Activated naive CD4-positive, alpha-beta T cell (primary cell): ENCODE results near the gene C3orf52.

Experiments
- DNase-seq, 4 experiments: peaks; one replicate each; lab custom pipeline; 2025; lab: John Stamatoyannopoulos, UW

The C3orf52 gene

GRCh38 chr3:112086875-112087524 lies 811 bp downstream of the C3orf52 start:
- DNase-seq, result no peak

- DNase-seq, result no peak
Observed at GRCh38 chr3:112087746-112088145, 1.6 kb downstream of the C3orf52 start.

GRCh38 chr3:112088944-112089343 lies 2.8 kb downstream of the C3orf52 start:
- no peak for DNase-seq

DNA sequence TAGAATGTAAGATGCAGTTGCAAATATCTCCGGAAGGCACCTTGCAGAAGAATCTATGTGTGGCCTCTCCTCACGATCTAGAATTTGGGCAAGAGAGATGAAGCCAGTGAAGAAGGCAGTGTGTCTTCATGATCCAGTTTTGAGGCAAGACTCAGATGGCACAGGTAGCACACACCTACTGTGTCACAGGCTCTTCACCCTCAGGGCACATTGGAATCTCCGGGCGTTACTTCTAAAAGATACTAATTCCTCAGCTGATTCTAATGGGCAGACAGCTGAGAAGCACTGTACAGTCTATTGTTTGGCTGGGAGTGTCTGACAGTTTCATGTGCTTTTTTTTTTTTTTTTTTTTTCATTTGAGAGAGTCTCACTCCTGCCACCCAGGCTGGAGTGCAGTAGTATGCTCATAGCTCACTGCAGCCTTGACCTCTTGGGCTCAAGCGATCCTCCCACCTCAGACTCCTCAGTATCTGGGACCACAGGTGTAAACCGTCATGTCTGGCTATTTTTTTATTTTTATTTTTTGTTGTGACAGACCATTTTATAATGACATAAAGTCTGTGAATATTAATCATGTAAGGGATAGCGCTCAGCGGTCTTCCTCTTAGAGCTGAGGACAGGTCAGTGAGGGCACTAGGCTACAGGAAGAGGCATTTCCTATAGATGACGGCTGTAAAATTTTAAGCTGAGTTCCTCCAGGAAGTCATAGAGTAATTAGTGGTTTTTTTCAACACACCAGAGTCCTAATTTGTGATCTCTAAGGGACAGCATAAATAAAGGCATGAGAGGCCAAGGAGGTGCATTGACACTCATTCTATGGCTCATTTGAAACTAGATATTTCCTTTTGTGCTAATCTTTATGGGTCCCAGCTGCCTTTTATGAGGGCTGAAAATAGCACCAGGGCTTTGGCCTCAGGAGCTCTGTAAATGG lies 4.0 kb downstream of the C3orf52 start:
- DNase-seq, result no peak

GRCh38 chr3:112090887-112091586 lies 4.8 kb downstream of the C3orf52 start:
- no peak for DNase-seq

- DNase-seq, result no peak
Observed at GRCh38 chr3:112092496-112093179, 6.4 kb downstream of the C3orf52 start.

GRCh38 chr3:112093180-112093522 lies 7.0 kb downstream of the C3orf52 start:
- no peak for DNase-seq

DNA sequence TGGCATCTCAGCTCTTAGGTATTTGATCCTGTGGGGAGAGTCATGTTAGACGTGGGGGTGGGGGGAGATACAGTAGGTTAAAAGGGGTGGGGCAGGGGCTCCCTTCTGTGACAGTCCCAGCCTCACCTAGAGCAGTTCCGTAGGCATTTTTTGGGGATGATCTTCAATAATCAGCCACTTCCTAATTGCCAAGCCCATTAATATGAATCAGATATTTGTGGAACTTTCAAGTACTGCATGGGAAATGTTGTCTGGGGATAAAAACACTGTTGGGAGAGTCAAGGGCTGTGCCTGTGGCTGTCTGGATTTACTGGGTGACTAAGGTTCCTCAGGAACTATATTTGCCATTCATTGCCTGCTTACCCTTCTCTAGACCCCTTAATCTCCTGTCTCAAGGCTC lies 9.5 kb downstream of the C3orf52 start:
- no peak for DNase-seq

GRCh38 chr3:112096176-112096575 lies 10.0 kb downstream of the C3orf52 start:
- DNase-seq, result no peak

- no peak for DNase-seq
Observed at GRCh38 chr3:112097378-112097777, 11.2 kb downstream of the C3orf52 start.

DNA sequence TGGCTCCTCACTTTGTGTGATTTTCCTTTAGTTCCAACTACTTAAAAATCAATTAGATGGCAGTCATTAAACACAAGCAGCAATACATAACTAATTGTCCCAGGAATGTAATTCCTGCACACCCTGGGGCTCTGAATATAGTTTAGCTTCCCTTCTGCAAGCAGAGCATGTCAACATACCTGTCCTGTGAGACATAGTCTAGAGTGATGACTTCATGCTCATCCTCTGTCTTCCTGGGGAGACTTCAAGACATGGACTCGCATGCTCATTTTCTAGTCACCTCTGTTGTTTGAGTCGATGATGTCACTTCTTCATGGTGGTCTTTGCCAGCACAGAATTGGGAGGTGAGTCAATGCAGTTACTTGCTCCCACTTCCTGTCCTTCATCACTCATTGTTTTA lies 15.7 kb downstream of the C3orf52 start:
- no peak for DNase-seq

DNA sequence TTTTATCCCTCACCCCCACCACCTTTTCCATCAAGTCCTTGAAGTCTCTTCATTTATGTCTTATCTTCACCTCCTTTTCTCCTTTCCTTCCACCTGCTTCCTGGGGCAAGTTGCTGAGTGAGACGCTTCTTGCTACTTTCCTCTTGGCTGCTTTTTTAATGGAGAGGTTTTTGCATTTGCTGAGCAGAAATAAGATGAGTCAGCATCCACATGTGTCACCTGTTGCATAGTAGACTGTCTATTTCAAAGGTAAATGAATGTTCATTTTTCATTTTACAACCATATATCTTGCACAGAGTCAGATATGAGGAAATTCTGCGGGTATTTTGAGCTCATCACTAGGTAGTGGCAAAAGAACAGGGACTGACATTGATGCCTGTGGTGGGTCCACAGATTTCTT lies 18.6 kb downstream of the C3orf52 start:
- DNase-seq, result no peak

DNA sequence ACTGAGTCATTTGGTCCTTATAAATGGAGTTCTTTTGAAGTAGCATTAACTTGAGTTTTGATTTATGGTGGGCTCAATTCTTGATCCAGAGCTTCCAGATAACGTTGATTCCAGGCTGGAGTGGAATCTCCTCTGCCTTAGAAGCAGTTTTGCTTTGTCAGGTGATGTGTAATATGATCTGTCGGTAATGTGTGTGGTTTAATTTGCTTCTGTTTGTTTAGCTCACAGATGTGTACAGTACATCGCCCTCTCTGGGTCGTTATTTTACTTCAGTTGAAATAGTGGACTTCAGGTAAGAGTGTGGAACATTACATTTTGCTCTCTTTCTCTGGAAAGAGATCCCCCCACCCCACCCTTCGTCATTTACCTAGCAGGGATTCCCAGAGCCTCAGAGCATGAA lies 23.1 kb downstream of the C3orf52 start:
- DNase-seq, result no peak

DNA sequence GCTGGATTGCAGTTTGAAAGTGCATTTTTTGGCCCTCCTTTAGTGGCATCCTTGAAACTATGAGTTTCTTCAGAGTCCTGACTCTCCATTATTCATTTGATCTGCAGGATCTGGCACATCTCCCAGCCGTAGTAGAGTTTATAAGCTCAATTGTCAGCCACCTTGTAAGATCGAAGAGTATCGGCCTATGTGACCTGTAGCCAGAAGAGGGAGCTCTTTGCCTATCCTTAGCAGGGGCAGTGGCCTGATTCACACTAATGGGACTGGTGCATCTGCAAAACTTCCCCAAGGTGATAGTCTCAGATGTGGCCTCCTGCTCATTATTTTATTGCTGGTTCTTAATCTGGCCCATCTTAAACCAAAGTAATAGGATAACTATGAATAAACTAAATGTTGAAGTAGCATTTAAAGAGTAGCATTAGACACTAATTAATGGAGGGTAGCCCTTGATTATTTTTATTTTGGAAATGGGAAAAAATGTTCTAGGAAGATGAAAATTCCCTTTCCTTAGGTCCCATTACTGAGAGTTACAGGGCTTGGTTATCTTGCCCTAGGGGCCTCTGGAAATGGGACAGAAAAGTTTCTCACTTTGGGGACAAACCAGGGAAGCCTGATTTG lies 25.7 kb downstream of the C3orf52 start:
- peak in 2 of 4 experiments; percentile 18 to 26 for DNase-seq

DNA sequence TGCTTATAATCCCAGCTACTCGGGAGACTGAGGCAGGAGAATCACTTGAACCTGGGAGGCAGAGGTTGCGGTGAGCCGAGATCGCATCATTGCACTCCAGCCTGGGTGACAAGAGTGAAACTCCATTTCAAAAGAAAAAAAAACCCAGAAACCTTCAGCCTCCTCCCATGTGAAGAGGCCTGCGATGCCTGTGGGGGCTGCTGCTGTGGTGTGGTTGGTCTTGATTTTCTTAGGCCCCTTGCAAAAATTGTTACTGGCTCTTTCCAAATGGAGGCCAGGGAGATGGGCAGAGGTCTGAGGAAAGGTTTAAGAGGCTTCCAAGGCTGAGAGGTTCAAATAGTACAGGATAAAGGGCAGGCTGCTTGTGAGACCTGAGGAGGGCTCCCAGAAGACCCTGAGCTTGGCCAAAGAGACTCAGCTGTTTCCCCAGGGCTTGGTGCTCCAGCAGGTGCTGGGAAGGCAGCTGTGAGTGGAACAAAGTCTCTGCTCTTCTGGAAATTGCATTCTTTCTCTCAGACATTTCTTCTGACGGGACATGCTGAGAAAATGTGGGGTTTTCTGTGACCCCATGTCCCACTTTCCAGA lies 28.5 kb downstream of the C3orf52 start:
- DNase-seq, result no peak

DNA sequence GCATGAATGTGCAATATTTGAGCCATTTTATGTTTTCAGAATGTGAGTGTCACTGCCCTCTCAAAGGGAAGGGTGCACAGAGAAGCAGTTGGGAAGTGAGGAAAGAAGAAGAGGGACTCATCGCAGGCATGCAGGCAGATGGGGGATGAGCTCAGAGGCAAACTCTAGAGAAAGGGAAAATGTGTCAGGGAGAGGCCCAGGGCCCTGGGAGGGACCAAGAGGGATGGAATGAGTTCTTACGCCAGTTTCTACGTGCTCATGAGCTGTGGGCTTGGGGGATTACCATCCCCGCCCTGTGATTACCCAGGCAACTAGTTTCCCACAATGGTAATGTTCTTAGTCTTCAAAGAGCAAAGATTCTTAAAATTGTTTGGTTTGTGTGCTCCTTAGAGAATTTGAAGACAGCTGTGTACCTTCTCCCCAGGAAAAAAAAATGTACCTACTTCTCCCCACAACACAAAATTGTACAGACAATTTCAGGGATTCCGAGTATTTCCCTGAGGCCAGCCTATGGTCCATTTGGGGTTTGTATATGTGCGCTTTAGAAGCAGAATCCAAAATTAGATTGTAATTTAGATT lies 29.1 kb downstream of the C3orf52 start:
- DNase-seq, result no peak

DNA sequence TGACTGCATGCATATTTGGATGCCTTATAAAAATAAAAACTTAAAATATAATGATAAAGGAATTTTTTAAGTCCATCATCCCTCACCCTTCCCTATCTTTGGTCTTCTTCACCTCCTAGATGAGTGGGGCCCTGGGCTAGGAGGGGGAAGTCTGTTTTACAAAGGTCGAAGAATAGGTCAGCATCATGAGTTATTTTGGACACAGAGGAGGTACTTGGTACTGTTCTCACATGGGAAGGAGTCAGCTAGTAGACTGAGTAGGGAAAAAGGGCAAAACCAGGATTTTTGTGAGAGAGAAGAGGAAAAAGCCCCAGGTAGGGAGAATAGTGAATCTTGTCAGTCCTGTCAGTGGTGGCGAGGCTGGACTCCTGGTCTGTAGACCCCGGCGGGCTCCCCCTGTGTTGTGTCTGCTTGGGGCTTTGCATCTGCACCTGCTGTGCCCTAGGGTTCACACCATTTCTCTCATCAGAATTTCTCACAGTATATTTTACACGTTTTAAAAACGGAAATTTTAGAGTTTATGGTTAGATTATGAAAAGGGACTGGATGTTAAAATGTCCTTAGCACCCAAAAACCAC lies 29.7 kb downstream of the C3orf52 start:
- DNase-seq, result no peak

DNA sequence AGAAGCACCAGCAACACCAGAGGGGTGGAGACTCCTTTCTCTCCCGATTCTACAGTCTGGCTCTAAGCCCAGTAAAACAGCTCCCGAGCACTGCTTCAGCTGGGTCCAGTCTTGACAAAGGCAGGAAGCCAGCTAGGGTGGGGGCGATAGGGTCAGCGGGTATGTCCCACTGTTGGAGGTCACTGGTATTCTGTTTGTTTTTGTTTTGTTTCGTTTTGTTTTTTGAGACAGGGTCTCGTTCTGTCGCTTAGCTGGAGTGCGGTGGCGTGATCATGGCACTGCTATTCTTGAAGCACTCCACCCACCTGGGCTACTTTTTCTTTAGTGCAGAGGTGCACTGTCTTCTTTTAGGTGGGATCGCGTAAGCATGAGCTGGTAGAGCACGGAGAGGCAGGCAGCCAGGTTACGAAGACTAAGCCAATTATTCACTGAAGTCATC lies 30.6 kb downstream of the C3orf52 start:
- no peak for DNase-seq

- no peak for DNase-seq
Observed at GRCh38 chr3:112117415-112117814, 31.2 kb downstream of the C3orf52 start.

DNA sequence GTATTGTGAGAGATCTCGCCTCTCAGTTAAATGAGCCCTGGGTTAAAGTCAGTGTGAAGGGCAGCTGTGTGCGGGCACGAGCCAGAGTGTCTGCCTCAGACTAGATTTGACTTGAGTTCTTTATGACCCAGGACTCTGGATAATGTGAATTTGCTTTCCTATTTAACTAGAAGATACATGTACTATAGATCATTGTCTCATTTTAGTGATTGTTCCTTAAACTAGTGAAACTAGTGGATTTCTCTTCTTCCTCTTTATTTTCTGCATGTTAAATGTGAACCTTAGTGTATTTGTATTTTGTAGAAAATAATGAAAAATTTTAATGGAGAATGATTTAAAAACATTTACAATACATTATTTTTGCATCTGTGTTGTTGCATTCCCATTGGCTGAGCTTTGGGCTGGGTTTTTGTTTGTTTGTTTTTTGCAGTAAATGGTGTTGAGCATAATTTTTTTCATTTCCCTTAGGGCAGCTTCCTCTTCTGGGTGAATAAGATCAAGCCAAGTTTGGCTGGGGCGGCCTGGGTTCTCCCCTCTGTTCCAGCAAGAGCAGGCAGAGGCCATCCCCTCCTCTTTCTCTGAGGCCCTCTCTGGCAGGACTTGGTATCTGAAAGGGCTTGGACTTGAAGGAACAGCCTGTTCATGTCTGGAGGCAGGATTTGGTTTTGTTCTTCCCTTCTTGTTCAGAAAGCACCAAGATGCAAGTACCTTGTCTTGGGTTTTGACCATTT lies 31.8 kb downstream of the C3orf52 start:
- DNase-seq, result no peak
